Measurements from ENCODE around the gene HAPLN1. TPM values are rescaled to one million over a fixed set of nuclear protein-coding genes. Genes with fewer than 3 reads are reported as not detected.

Gene HAPLN1
- total and polyA plus RNA-seq, 2 of the 8 experiments (the other 6 are each of a cell fraction or from before 2014, with no cell fraction given), result 0.56 to 2.1 TPM

DNA sequence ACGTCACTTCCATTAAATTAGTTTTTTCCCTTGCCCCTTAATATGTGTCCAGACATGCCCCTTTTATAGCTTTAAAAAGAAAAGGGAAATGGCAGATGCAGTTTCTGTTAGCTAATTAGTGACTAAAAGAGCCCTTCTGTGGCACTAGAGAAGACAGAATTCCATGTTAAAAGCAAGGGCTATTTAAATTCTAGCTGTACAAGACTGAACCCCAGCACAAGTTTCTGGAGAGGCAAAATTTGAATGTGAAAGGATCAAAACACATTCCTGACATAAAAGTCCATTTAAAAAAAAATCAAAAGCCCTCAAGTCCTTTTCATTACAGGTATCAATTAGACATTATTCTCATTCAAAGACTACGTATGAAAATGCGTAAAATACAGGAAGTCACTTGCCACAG lies 78.7 kb downstream of the HAPLN1 start (continued):
- TF ChIP-seq, protein P1, sequence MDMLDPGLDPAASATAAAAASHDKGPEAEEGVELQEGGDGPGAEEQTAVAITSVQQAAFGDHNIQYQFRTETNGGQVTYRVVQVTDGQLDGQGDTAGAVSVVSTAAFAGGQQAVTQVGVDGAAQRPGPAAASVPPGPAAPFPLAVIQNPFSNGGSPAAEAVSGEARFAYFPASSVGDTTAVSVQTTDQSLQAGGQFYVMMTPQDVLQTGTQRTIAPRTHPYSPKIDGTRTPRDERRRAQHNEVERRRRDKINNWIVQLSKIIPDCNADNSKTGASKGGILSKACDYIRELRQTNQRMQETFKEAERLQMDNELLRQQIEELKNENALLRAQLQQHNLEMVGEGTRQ (IDR thresholded peaks at IDR 0.05; ENCODE audit: low read length), result no peak
